GM20431 (cell line): ENCODE measurements around the gene IL1RAPL2.

Source experiments
- in situ Hi-C: fragments of 300-500 bp; cut with MseI, MboI; formaldehyde crosslinking; loops from one replicate; pipeline ENCODE4 v1.15.0; 2020; ENCODE audit warnings: low sequenced_read_pairs; ENCODE audit not compliant: unreplicated experiment

IL1RAPL2 gene

GRCh38 chrX:105315248-105315647, 749.2 kb downstream of the IL1RAPL2 start:
- in situ Hi-C loops, result no loop called here

GRCh38 chrX:105317117-105317516, 751.1 kb downstream of the IL1RAPL2 start:
- in situ Hi-C loops, result no loop called here

GRCh38 chrX:105323928-105324327, 757.9 kb downstream of the IL1RAPL2 start:
- in situ Hi-C loops, result no loop called here

GRCh38 chrX:105328773-105329172, 762.8 kb downstream of the IL1RAPL2 start:
- in situ Hi-C loops, result no loop called here

GRCh38 chrX:105331244-105331643, 765.2 kb downstream of the IL1RAPL2 start:
- in situ Hi-C loops, result no loop called here

- in situ Hi-C loops, result no loop called here
Observed at GRCh38 chrX:105347373-105347772, 781.4 kb downstream of the IL1RAPL2 start.

- in situ Hi-C loops, result no loop called here
Observed at GRCh38 chrX:105349476-105349875, 783.5 kb downstream of the IL1RAPL2 start.

GRCh38 chrX:105375816-105376215, 809.8 kb downstream of the IL1RAPL2 start:
- in situ Hi-C loops, result no loop called here

- in situ Hi-C loops, result no loop called here
Observed at GRCh38 chrX:105424729-105425128, 858.7 kb downstream of the IL1RAPL2 start.

GRCh38 chrX:105451401-105451800, 885.4 kb downstream of the IL1RAPL2 start:
- in situ Hi-C loops, result no loop called here

- in situ Hi-C loops, result no loop called here
Observed at GRCh38 chrX:105458846-105459245, 892.8 kb downstream of the IL1RAPL2 start.

- in situ Hi-C loops, result no loop called here
Observed at GRCh38 chrX:105460376-105460775, 894.4 kb downstream of the IL1RAPL2 start.

GRCh38 chrX:105461016-105461415, 895.0 kb downstream of the IL1RAPL2 start:
- in situ Hi-C loops, result no loop called here

GRCh38 chrX:105462186-105462585, 896.2 kb downstream of the IL1RAPL2 start:
- in situ Hi-C loops, result no loop called here

- in situ Hi-C loops, result no loop called here
Observed at GRCh38 chrX:105463473-105463872, 897.5 kb downstream of the IL1RAPL2 start.

- in situ Hi-C loops, result no loop called here
Observed at GRCh38 chrX:105464618-105465017, 898.6 kb downstream of the IL1RAPL2 start.

GRCh38 chrX:105468741-105469140, 902.7 kb downstream of the IL1RAPL2 start:
- in situ Hi-C loops, result no loop called here

GRCh38 chrX:105471597-105471996, 905.6 kb downstream of the IL1RAPL2 start:
- in situ Hi-C loops, result no loop called here

GRCh38 chrX:105475801-105476200, 909.8 kb downstream of the IL1RAPL2 start:
- in situ Hi-C loops, result no loop called here

- in situ Hi-C loops, result no loop called here
Observed at GRCh38 chrX:105477351-105477750, 911.4 kb downstream of the IL1RAPL2 start.

- in situ Hi-C loops, result no loop called here
Observed at GRCh38 chrX:105480646-105481310, 914.8 kb downstream of the IL1RAPL2 start.

- in situ Hi-C loops, result no loop called here
Observed at GRCh38 chrX:105483011-105483410, 917.0 kb downstream of the IL1RAPL2 start.
